AG10803 (cell line): ENCODE data around the gene ERVK3-1.
"Not testable (repeated sequence)": the region's sequence is repeated elsewhere in the genome, so short reads cannot be mapped to it uniquely, and the experiment has no call there.

ENCODE experiments used
- DNase-seq: peaks from one replicate; pipeline ENCODE4 v3.0.0; 2010; ENCODE audit warnings: low read depth
- H3K4me3 ChIP-seq: 2 replicates; pipeline ENCODE4 v1.5.1; 2011; ENCODE audit warnings: mild to moderate bottlenecking, low read length, control low read depth
- TF ChIP-seq, protein P1 (sequence below): conservative IDR thresholded peaks from 2 replicates; pipeline ENCODE4 v1.5.1; 2011; ENCODE audit warnings: mild to moderate bottlenecking, low read length, control low read depth, inconsistent platforms

Gene ERVK3-1

DNA sequence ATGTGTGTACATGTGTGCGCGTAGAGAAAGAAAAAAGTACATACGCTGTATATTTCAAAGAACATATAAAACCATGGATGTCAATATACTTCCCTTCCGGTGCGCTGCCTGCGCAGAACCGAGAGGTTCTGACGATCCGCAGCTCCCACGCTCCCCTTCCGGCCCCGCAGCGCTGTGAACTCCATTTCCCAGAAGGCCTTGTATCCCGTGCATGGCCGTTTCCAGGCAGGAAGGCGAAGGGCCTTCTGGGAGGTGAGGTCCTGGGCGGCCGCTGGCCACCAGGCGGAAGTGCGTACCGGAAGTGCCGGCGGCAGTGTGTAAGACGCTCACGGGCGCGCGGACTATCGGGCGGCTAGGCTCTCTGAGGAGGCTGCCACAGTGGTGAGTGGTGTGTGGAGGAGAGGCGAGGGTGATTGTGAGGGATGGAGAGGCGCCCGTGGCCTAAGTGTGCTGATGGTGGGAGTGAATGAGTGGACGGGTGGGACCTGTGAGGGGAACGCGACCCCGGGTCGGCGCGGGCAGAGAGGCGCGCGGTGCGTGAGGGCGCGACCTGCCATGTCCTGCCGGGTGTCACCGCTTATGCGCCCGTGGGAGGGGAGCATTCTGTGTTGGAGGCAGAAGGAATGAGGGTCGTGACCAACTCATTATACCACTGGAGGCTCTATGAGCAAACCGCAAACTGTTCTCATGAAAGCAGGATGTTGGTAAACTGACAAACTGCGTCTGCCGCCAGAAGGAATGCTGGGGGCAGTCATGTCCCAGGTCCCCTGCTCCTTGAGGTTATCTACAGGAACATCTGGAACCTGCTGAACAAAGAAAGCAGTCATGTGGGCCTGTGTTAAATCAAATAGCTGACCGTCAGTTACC, at the start of gene ERVK3-1:
ERVK3-1 (plus strand) TSS at position 313 of the 867 bp plus-strand sequence. CDS start 6,792 bp downstream, outside the sequence.
- TF ChIP-seq, protein P1, sequence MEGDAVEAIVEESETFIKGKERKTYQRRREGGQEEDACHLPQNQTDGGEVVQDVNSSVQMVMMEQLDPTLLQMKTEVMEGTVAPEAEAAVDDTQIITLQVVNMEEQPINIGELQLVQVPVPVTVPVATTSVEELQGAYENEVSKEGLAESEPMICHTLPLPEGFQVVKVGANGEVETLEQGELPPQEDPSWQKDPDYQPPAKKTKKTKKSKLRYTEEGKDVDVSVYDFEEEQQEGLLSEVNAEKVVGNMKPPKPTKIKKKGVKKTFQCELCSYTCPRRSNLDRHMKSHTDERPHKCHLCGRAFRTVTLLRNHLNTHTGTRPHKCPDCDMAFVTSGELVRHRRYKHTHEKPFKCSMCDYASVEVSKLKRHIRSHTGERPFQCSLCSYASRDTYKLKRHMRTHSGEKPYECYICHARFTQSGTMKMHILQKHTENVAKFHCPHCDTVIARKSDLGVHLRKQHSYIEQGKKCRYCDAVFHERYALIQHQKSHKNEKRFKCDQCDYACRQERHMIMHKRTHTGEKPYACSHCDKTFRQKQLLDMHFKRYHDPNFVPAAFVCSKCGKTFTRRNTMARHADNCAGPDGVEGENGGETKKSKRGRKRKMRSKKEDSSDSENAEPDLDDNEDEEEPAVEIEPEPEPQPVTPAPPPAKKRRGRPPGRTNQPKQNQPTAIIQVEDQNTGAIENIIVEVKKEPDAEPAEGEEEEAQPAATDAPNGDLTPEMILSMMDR: no peak; the same call in 1 of the 2 replicates
- peak within 1 kb of the TSS; percentile 91 for H3K4me3 ChIP-seq
- peak; percentile 97 for DNase-seq

DNA sequence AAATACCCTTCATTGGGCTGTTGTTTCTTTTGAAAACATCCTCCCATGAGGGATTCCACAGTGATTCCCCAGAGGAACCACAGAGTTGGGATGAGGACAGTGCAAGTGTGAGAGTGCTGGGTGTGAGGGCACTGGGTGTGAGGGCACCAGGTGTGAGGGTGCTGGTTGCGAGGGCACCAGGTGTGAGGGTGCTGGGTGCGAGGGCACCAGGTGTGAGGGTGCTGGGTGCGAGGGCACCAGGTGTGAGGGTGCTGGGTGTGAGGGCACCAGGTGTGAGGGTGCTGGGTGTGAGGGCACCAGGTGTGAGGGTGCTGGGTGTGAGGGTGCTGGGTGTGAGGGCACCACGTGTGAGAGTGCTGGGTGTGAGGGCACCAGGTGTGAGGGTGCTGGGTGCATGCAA, 46.9 kb upstream of the ERVK3-1 start:
- DNase-seq, H3K4me3 ChIP-seq: not testable (repeated sequence)

- H3K4me3 ChIP-seq: no peak overlapping the region
These were observed 43.6 kb upstream of the ERVK3-1 start for GRCh38 chr19:58261600-58261967.

GRCh38 chr19:58261968-58262921, 42.9 kb upstream of the ERVK3-1 start:
- no peak overlapping the region for H3K4me3 ChIP-seq
- no peak for DNase-seq
- TF ChIP-seq, protein P1: no peak

More at GRCh38 chr19:58261600-58261967, 43.6 kb upstream of the ERVK3-1 start:
- TF ChIP-seq, protein P1: no peak
- no peak for DNase-seq

DNA sequence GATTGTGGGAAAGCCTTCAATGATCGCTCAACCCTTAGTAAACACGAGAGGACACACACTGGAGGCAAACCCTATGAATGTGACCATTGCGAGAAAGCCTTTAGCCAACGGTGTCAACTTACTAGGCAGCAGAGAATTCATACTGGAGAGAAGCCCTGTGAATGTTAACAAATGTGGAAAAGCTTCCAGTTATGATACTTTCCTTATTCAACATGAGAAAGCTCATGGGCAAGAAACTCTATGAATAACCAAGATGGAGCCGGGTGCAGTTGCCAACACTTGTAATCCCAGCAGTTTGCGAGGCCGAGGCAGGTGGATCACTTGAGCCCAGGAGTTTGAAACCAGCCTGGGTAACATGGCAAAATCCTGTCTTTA, 42.3 kb upstream of the ERVK3-1 start:
- no peak overlapping the region for H3K4me3 ChIP-seq
- TF ChIP-seq, protein P1: no peak
- no peak for DNase-seq

DNA sequence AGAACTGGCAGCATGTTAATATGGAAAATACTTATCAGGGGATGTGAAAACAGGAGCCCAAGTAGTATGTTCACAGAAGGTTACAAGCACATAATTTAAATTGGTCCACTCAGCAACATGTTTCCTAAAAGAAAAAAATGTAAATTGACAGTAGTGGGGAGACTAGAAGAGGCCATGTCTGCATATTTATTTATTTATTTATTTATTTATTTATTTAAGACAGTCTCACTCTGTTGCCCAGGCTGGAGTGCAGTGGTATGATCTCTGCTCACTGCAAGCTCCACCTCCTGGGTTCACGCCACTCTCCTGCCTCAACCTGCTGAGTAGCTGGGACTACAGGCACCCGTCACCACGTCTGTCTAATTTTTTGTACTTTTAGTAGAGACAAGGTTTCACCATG, 40.1 kb upstream of the ERVK3-1 start:
- no peak for DNase-seq
- TF ChIP-seq, protein P1: no peak
- H3K4me3 ChIP-seq: no peak overlapping the region

- H3K4me3 ChIP-seq: no peak overlapping the region
- DNase-seq: no peak
- TF ChIP-seq, protein P1: no peak
These were observed 36.8 kb upstream of the ERVK3-1 start for GRCh38 chr19:58268344-58268743.
